Astrocyte (in vitro differentiated cells and primary cell): ENCODE data around the gene DZIP1. TPM values are rescaled to one million over a fixed set of nuclear protein-coding genes. Genes with fewer than 3 reads are reported as not detected.

Experiments used
- DNase-seq: peaks from one replicate; pipeline ENCODE4 v3.0.0-alpha.2; 2010; ENCODE audit warnings: low read depth
- FAIRE-seq: peaks from 2 replicates; lab custom pipeline; 2011; peaks lifted over from hg19 to GRCh38; lab: Jason Lieb, UNC
- H2AFZ ChIP-seq: 2 replicates; pipeline ENCODE4 v1.6.0; 2012; ENCODE audit warnings: low read depth, low read length, inconsistent platforms
- H3K27ac ChIP-seq: 2 replicates; pipeline ENCODE4 v1.5.1; 2011; ENCODE audit warnings: low read depth, low read length, inconsistent platforms
- H3K27me3 ChIP-seq: 2 replicates; pipeline ENCODE4 v1.6.0; 2011; ENCODE audit warnings: low read length, inconsistent platforms; ENCODE audit not compliant: insufficient read depth
- H3K36me3 ChIP-seq: 2 replicates; pipeline ENCODE4 v1.5.1; 2011; ENCODE audit warnings: low read length, inconsistent platforms; ENCODE audit not compliant: insufficient read depth
- H3K4me1 ChIP-seq: 2 replicates; pipeline ENCODE4 v1.5.1; 2011; ENCODE audit warnings: low read length, inconsistent platforms; ENCODE audit not compliant: insufficient read depth
- H3K4me2 ChIP-seq: 2 replicates; pipeline ENCODE4 v1.6.0; 2012; ENCODE audit warnings: low read length, inconsistent platforms
- H3K4me3 ChIP-seq: 2 replicates; pipeline ENCODE4 v1.5.1; 2011; ENCODE audit warnings: low read depth, mild to moderate bottlenecking, low read length, inconsistent platforms; ENCODE audit not compliant: insufficient read depth
- H3K79me2 ChIP-seq: 2 replicates; pipeline ENCODE4 v1.6.0; 2012; ENCODE audit warnings: mild to moderate bottlenecking, low read length, inconsistent platforms; ENCODE audit not compliant: insufficient read depth
- H3K9ac ChIP-seq: 2 replicates; pipeline ENCODE4 v1.6.0; 2012; ENCODE audit warnings: mild to moderate bottlenecking, low read length, inconsistent platforms
- H3K9me3 ChIP-seq: 2 replicates; pipeline ENCODE4 v1.5.1; 2012; ENCODE audit warnings: low read depth, mild to moderate bottlenecking, low read length, inconsistent platforms; ENCODE audit not compliant: insufficient read depth
- H4K20me1 ChIP-seq: 2 replicates; pipeline ENCODE4 v1.6.0; 2012; ENCODE audit warnings: low read length, inconsistent platforms; ENCODE audit not compliant: insufficient read depth
- H3K27ac Mint-ChIP-seq: one replicate; pipeline ENCODE4 v1.8.0; 2021; ENCODE audit warnings: mild to moderate bottlenecking, mixed read lengths; ENCODE audit not compliant: unreplicated experiment
- H3K27me3 Mint-ChIP-seq: one replicate; pipeline ENCODE4 v1.8.0; 2021; ENCODE audit warnings: low read depth, mixed read lengths; ENCODE audit not compliant: unreplicated experiment
- H3K36me3 Mint-ChIP-seq: one replicate; pipeline ENCODE4 v1.8.0; 2021; ENCODE audit warnings: low read depth, mixed read lengths; ENCODE audit not compliant: unreplicated experiment
- H3K4me1 Mint-ChIP-seq: one replicate; pipeline ENCODE4 v1.8.0; 2021; ENCODE audit warnings: low read depth, mixed read lengths; ENCODE audit not compliant: unreplicated experiment
- H3K4me3 Mint-ChIP-seq: one replicate; pipeline ENCODE4 v1.8.0; 2021; ENCODE audit warnings: mild to moderate bottlenecking, moderate library complexity, mixed read lengths; ENCODE audit not compliant: unreplicated experiment
- H3K9me3 Mint-ChIP-seq: one replicate; pipeline ENCODE4 v1.8.0; 2021; ENCODE audit warnings: mild to moderate bottlenecking, mixed read lengths; ENCODE audit not compliant: unreplicated experiment
- CTCF ChIP-seq: IDR thresholded peaks from 2 replicates; pipeline ENCODE4 v1.5.1; 2011; ENCODE audit warnings: low read depth, mild to moderate bottlenecking, inconsistent platforms, low read length, moderate library complexity; ENCODE audit not compliant: insufficient read depth
- EZH2 ChIP-seq: IDR thresholded peaks from 2 replicates; pipeline ENCODE4 v1.6.1; 2012; ENCODE audit warnings: mild to moderate bottlenecking, low read length, inconsistent platforms; ENCODE audit not compliant: insufficient read depth
- total RNA-seq: library from RNA; stranded (reverse); gene quantifications from 2 replicates; pipeline ENCODE4 v1.2.1, GENCODE V29; 2021

The DZIP1 gene
- total RNA-seq, 1 donor from 2014 or later, result 52.4 TPM

GRCh38 chr13:95684418-95684817 lies 39.9 kb upstream of the DZIP1 start:
- peaks cover 4% of the 10 kb centered on the region for H3K9me3 Mint-ChIP-seq
- FAIRE-seq (no peak), DNase-seq (no peak)
- H3K27ac ChIP-seq, result no peak overlapping the region
- H3K4me3 ChIP-seq, result no peak overlapping the region
- no peaks in the 10 kb centered on the region for H3K4me1 ChIP-seq
- no peak overlapping the region for H3K4me2 ChIP-seq
- TF ChIP-seq CTCF (no peak), EZH2 (no peak)
- no peaks in the 10 kb centered on the region for H3K9me3 ChIP-seq
- no peak overlapping the region for H3K9ac ChIP-seq
- no peaks in the 10 kb centered on the region for H3K27me3 Mint-ChIP-seq
- H4K20me1 ChIP-seq, result peaks cover 89% of the 10 kb centered on the region
- H2AFZ ChIP-seq, result no peak overlapping the region
- peaks cover 8% of the 10 kb centered on the region for H3K36me3 Mint-ChIP-seq
- H3K36me3 ChIP-seq, result no peaks in the 10 kb centered on the region
- H3K27ac Mint-ChIP-seq, result no peak overlapping the region
- peaks cover 12% of the 10 kb centered on the region for H3K4me1 Mint-ChIP-seq
- peaks cover 99% of the 10 kb centered on the region for H3K79me2 ChIP-seq
- H3K27me3 ChIP-seq, result no peaks in the 10 kb centered on the region
- H3K4me3 Mint-ChIP-seq, result no peak overlapping the region

- Histone ChIP-seq H3K4me2 (peak overlapping the region; percentile 87), H3K9ac (no peak overlapping the region), H3K27me3 (no peaks in the 10 kb centered on the region), H3K4me1 (peaks cover 10% of the 10 kb centered on the region), H3K36me3 (no peaks in the 10 kb centered on the region), H3K9me3 (no peaks in the 10 kb centered on the region), H3K27ac (no peak overlapping the region), H2AFZ (no peak overlapping the region), H3K79me2 (peaks cover 79% of the 10 kb centered on the region), H4K20me1 (peaks cover 62% of the 10 kb centered on the region), H3K4me3 (no peak overlapping the region)
- Mint-ChIP-seq H3K4me1 (peaks cover 18% of the 10 kb centered on the region), H3K4me3 (peak overlapping the region; percentile 1), H3K27me3 (no peaks in the 10 kb centered on the region), H3K36me3 (peaks cover 6% of the 10 kb centered on the region), H3K27ac (no peak overlapping the region), H3K9me3 (peaks cover 4% of the 10 kb centered on the region)
- no peak for DNase-seq
- no peak for FAIRE-seq
- TF ChIP-seq CTCF (no peak), EZH2 (no peak)
Measured at GRCh38 chr13:95679722-95680121, 35.2 kb upstream of the DZIP1 start.

DNA sequence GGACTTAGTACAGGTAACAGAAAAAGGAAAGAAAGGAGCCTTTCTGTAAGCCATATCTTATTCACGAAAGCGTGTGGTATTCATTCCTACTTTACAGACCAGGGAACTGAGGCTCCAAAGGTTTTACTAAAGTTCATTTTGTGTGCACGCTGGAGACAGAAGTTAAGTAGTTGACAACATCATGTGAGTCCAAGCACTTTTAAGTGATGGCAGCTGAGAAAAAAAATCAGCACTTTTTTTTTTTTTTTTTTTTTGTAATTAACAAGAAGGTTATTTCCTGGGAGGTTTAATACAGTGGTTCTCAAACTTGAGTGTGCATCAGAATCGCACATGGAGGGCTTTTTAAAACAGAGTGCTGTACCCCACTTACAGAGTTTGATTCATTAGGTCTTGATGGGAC lies 34.5 kb upstream of the DZIP1 start:
- peak overlapping the region; percentile 87 for H3K4me2 ChIP-seq
- peaks cover 2% of the 10 kb centered on the region for H3K36me3 Mint-ChIP-seq
- FAIRE-seq (no peak), DNase-seq (no peak)
- H3K27me3 ChIP-seq, result no peaks in the 10 kb centered on the region
- H3K9me3 ChIP-seq, result no peaks in the 10 kb centered on the region
- TF ChIP-seq CTCF (no peak), EZH2 (no peak)
- peak overlapping the region; percentile 95 for H3K9ac ChIP-seq
- peak overlapping the region; percentile 97 for H3K4me3 Mint-ChIP-seq
- no peak overlapping the region for H3K27ac ChIP-seq
- H3K36me3 ChIP-seq, result no peaks in the 10 kb centered on the region
- H3K79me2 ChIP-seq, result peaks cover 71% of the 10 kb centered on the region
- H4K20me1 ChIP-seq, result peaks cover 55% of the 10 kb centered on the region
- peaks cover 10% of the 10 kb centered on the region for H3K4me1 ChIP-seq
- H3K4me1 Mint-ChIP-seq, result peaks cover 18% of the 10 kb centered on the region
- peak overlapping the region; percentile 94 for H3K4me3 ChIP-seq
- no peak overlapping the region for H3K27ac Mint-ChIP-seq
- peaks cover 2% of the 10 kb centered on the region for H3K9me3 Mint-ChIP-seq
- no peaks in the 10 kb centered on the region for H3K27me3 Mint-ChIP-seq
- H2AFZ ChIP-seq, result no peak overlapping the region
